ENCODE results near the gene ALDH4A1. TPM values are rescaled to one million over a fixed set of nuclear protein-coding genes. Genes with fewer than 3 reads are reported as not detected.

ALDH4A1 gene
- total and polyA plus RNA-seq, 2 experiments from 2014 or later, result 103 to 122 TPM

- Histone ChIP-seq H3K4me3 (no peak overlapping the region), H3K27me3 (no peaks in the 10 kb centered on the region), H3K36me3 (no peaks in the 10 kb centered on the region), H3K4me1 (ENCODE audit: low read depth) (peaks cover 15% of the 10 kb centered on the region), H3K27ac (no peak overlapping the region), H3K9me3 (ENCODE audit: low read depth) (no peaks in the 10 kb centered on the region)
- no peak for DNase-seq (ENCODE audit: low read depth in 1 of 2, low spot score in 1 of 2)
- TF ChIP-seq, protein P1, sequence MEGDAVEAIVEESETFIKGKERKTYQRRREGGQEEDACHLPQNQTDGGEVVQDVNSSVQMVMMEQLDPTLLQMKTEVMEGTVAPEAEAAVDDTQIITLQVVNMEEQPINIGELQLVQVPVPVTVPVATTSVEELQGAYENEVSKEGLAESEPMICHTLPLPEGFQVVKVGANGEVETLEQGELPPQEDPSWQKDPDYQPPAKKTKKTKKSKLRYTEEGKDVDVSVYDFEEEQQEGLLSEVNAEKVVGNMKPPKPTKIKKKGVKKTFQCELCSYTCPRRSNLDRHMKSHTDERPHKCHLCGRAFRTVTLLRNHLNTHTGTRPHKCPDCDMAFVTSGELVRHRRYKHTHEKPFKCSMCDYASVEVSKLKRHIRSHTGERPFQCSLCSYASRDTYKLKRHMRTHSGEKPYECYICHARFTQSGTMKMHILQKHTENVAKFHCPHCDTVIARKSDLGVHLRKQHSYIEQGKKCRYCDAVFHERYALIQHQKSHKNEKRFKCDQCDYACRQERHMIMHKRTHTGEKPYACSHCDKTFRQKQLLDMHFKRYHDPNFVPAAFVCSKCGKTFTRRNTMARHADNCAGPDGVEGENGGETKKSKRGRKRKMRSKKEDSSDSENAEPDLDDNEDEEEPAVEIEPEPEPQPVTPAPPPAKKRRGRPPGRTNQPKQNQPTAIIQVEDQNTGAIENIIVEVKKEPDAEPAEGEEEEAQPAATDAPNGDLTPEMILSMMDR (IDR thresholded peaks at IDR 0.05; ENCODE audit: low read depth, low read length), result no peak
Observed at GRCh38 chr1:18938008-18938706, 35.8 kb upstream of the ALDH4A1 start.

DNA sequence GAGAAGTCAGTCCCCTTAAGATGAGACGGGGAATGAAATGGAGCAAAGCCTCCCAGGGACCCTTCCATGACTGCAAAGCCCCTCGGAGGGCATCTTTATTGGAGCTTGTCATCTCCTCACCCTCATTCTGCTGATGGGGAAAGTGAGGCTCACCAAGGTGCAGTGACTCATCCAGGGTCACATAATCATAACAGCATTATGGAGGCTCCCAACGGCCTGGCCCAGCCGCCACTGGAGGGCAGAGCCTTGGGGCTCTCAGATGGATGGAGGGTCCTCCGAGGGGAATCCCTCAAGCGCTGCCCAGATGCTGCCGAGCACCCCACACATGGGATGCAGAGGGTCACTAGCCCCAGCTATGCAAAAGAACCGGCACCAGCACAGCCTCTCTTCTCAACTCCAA, 35.2 kb upstream of the ALDH4A1 start:
- Histone ChIP-seq H3K27me3 (no peaks in the 10 kb centered on the region), H3K9me3 (ENCODE audit: low read depth) (no peaks in the 10 kb centered on the region), H3K27ac (no peak overlapping the region), H3K4me1 (ENCODE audit: low read depth) (peaks cover 19% of the 10 kb centered on the region), H3K36me3 (no peaks in the 10 kb centered on the region), H3K4me3 (no peak overlapping the region)
- no peak for DNase-seq (ENCODE audit: low read depth in 1 of 2, low spot score in 1 of 2)
- TF ChIP-seq, protein P1 (IDR thresholded peaks at IDR 0.05; ENCODE audit: low read depth, low read length), result no peak

DNA sequence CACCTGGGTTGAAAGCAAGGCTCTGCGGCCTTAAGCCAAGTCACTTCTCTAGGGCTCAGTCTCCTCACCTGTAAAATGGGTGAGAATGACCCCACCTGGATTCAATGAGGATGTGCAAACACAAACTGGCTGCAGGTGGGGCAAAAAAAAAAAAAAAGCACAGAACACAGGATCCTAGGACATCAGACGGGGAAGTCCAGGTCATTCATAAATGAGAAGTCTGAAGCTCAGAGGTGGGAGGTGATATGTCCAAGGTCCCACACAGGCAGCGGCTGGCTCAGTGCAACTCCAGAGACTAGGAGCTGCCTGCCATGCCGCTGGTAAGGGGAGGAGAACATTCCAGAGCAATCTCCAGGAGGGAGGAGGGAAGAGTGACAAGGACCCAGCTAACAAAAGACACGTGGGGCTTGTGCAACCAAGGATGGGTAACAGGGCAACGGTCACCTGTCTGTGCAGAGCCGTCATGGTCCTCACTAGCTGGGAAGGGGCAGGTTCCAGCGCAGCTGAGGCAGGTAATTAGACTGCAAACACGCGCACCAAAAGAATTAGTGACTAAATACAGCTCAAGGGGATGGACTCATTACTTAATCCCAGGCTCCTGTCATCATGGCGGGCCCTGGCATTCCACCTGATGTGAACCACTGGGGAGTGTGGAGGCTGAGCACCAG, 34.6 kb upstream of the ALDH4A1 start:
- peaks cover 18% of the 10 kb centered on the region for H3K4me1 ChIP-seq (ENCODE audit: low read depth)
- TF ChIP-seq, protein P1 (IDR thresholded peaks at IDR 0.05; ENCODE audit: low read depth, low read length), result no peak
- no peaks in the 10 kb centered on the region for H3K9me3 ChIP-seq (ENCODE audit: low read depth)
- DNase-seq (ENCODE audit: low read depth in 1 of 2, low spot score in 1 of 2), result no peak
- no peak overlapping the region for H3K4me3 ChIP-seq
- no peak overlapping the region for H3K27ac ChIP-seq
- H3K27me3 ChIP-seq, result no peaks in the 10 kb centered on the region
- no peaks in the 10 kb centered on the region for H3K36me3 ChIP-seq

DNA sequence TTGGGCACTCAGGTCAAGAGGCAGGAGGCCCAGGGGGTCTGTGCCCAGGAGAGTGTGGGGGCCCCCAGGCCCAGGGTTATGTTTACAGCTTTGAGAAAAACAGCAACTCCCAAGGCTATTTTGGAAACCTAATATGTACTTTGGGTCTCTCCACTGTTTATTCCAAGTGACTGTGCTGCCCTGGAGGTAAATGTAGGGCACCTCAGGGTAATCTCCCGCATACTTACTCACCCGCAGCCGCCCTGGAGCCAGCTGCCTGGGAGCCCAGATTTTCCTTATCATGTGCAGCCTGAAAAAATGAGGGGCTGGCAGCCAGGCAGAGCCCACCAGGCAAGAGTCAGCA, 34.1 kb upstream of the ALDH4A1 start:
- H3K36me3 ChIP-seq, result no peaks in the 10 kb centered on the region

DNA sequence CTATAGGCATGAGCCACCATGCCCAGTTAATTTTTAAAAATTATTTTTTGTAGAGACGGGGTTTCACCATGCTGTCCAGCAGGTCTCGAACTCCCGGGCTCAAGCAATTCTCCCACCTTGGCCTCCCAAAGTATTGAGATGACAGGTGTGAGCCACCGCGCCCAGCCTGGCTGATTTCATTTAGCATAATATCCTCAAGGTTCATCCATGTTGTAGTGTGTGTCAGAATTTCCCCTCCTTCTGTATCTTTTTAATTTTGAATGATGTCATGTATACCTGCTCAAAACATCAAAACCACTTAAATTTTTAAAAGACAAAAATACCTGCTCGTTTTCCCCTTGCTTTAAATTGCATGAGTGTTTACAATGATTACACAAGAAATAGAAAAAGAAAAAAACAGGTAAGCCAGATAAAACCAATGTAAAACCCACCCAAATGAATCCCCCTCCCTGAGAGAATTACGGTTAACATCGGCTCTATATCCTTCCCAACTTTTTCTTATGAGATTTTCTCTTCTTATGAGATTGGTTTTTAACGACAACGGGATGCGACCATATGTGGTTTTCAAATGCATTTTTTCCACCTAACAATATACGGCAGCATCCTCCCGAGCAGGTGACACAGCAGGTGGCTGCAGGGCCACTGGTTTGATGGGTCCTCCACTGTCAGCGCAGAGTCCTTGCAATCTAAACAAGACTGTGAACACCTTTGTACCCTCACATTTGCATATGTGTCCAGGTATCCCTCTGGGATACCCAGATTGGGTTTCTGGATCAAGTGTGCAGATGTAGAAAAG, 32.0 kb upstream of the ALDH4A1 start:
- Histone ChIP-seq H3K4me3 (no peak overlapping the region), H3K27me3 (no peaks in the 10 kb centered on the region), H3K4me1 (ENCODE audit: low read depth) (peaks cover 12% of the 10 kb centered on the region), H3K27ac (no peak overlapping the region), H3K9me3 (ENCODE audit: low read depth) (no peaks in the 10 kb centered on the region), H3K36me3 (no peaks in the 10 kb centered on the region)
- no peak for DNase-seq (ENCODE audit: low read depth in 1 of 2, low spot score in 1 of 2)
- TF ChIP-seq, protein P1 (IDR thresholded peaks at IDR 0.05; ENCODE audit: low read depth, low read length), result no peak

More for the DNA sequence above, 34.1 kb upstream of the ALDH4A1 start:
- TF ChIP-seq, protein P1 (IDR thresholded peaks at IDR 0.05; ENCODE audit: low read depth, low read length), result no peak
- no peaks in the 10 kb centered on the region for H3K27me3 ChIP-seq
- H3K4me3 ChIP-seq, result no peak overlapping the region
- H3K4me1 ChIP-seq (ENCODE audit: low read depth), result peaks cover 13% of the 10 kb centered on the region
- no peak for DNase-seq (ENCODE audit: low read depth in 1 of 2, low spot score in 1 of 2)
- no peak overlapping the region for H3K27ac ChIP-seq
- H3K9me3 ChIP-seq (ENCODE audit: low read depth), result no peaks in the 10 kb centered on the region
